ENCODE results near the gene ANKRD65. TPM values are rescaled to one million over a fixed set of nuclear protein-coding genes. Genes with fewer than 3 reads are reported as not detected.
A peak's percentile ranks its signal among the peaks of the same experiment; 100 is the strongest.

The ANKRD65 gene
- total RNA-seq, 1 experiment from 2014 or later = 1.4 TPM

- no peak for DNase-seq (ENCODE audit: unreplicated experiment)
- POLR2A ChIA-PET = interaction anchor here (0.8 to 2.0 kb wide), 3 partner anchors 27 to 104 kb away, joined by 4 to 13 read pairs (median 9); partner anchors contain the start of gene AURKAIP1
- Mint-ChIP-seq H3K27ac (ENCODE audit: low read depth, unreplicated experiment) (peak overlapping the region; percentile 69), H3K36me3 (ENCODE audit: insufficient read depth, unreplicated experiment) (peaks cover 91% of the 10 kb centered on the region), H3K9me3 (ENCODE audit: unreplicated experiment) (no peaks in the 10 kb centered on the region), H3K27me3 (ENCODE audit: insufficient read depth, unreplicated experiment) (no peaks in the 10 kb centered on the region), H3K4me3 (ENCODE audit: unreplicated experiment) (peak overlapping the region; percentile 88), H3K4me1 (ENCODE audit: insufficient read depth, unreplicated experiment) (peaks cover 18% of the 10 kb centered on the region)
- TF ChIP-seq CTCF (IDR thresholded peaks at IDR 0.05; ENCODE audit: unreplicated experiment) = no peak
- CTCF ChIA-PET = interaction anchor here (0.8 to 2.4 kb wide), 6 partner anchors 12 to 150 kb away, joined by 3 to 9 read pairs (median 3); no protein-coding TSS in a partner anchor
- BruUV-seq (replicated peaks) = no TSS peak
- intact Hi-C loops (cut with micrococcal nuclease) = loop anchor here (10.0 kb wide), 1 partner anchor 103 kb away; no protein-coding TSS in a partner anchor
Measured at GRCh38 chr1:1401457-1402010, 19.5 kb downstream of the ANKRD65 start.

GRCh38 chr1:1400576-1401456, 20.3 kb downstream of the ANKRD65 start:
- Mint-ChIP-seq H3K27me3 (ENCODE audit: insufficient read depth, unreplicated experiment) (no peaks in the 10 kb centered on the region), H3K4me1 (ENCODE audit: insufficient read depth, unreplicated experiment) (peaks cover 18% of the 10 kb centered on the region), H3K36me3 (ENCODE audit: insufficient read depth, unreplicated experiment) (peaks cover 92% of the 10 kb centered on the region), H3K4me3 (ENCODE audit: unreplicated experiment) (peak overlapping the region; percentile 88), H3K9me3 (ENCODE audit: unreplicated experiment) (no peaks in the 10 kb centered on the region), H3K27ac (ENCODE audit: low read depth, unreplicated experiment) (peak overlapping the region; percentile 84)
- intact Hi-C loops (cut with micrococcal nuclease) = loop anchor here (10.0 kb wide), 1 partner anchor 104 kb away; no protein-coding TSS in a partner anchor
- ChIA-PET CTCF (interaction anchor here (0.5 to 2.4 kb wide), 9 partner anchors 13 to 321 kb away, joined by 3 to 9 read pairs (median 4); no protein-coding TSS in a partner anchor), POLR2A (interaction anchor here (0.6 to 4.1 kb wide), 10 partner anchors 7 to 398 kb away, joined by 3 to 62 read pairs (median 6); partner anchors contain the start of genes AURKAIP1, MIB2 and MRPL20)
- no peak for DNase-seq (ENCODE audit: unreplicated experiment)
- TF ChIP-seq CTCF (IDR thresholded peaks at IDR 0.05; ENCODE audit: unreplicated experiment) = no peak
- no TSS peak for BruUV-seq (replicated peaks)

- TSS peak; percentile 45 for BruUV-seq (replicated peaks)
- no peak for TF ChIP-seq CTCF (IDR thresholded peaks at IDR 0.05; ENCODE audit: unreplicated experiment)
- peaks cover 18% of the 10 kb centered on the region for H3K4me1 Mint-ChIP-seq (ENCODE audit: insufficient read depth, unreplicated experiment)
- ChIA-PET CTCF (interaction anchor here (0.5 to 1.9 kb wide), 12 partner anchors 41 to 494 kb away, joined by 3 to 6 read pairs (median 4); no protein-coding TSS in a partner anchor), POLR2A (interaction anchor here (0.7 to 4.1 kb wide), 13 partner anchors 8 to 518 kb away, joined by 3 to 62 read pairs (median 4); partner anchors contain the start of genes AURKAIP1, MIB2 and MRPL20)
- intact Hi-C loops (cut with micrococcal nuclease) = loop anchor here (2.0 to 10.0 kb wide), 2 partner anchors 25 to 105 kb away; partner anchors contain the start of gene AURKAIP1
- H3K27ac Mint-ChIP-seq (ENCODE audit: low read depth, unreplicated experiment) = peak overlapping the region; percentile 84
- H3K27me3 Mint-ChIP-seq (ENCODE audit: insufficient read depth, unreplicated experiment) = no peaks in the 10 kb centered on the region
- H3K36me3 Mint-ChIP-seq (ENCODE audit: insufficient read depth, unreplicated experiment) = peaks cover 92% of the 10 kb centered on the region
- H3K4me3 Mint-ChIP-seq (ENCODE audit: unreplicated experiment) = peak overlapping the region; percentile 88
- H3K9me3 Mint-ChIP-seq (ENCODE audit: unreplicated experiment) = no peaks in the 10 kb centered on the region
- peak; percentile 13 for DNase-seq (ENCODE audit: unreplicated experiment)
Measured at GRCh38 chr1:1399872-1400575, 21.1 kb downstream of the ANKRD65 start.
